Measurements from ENCODE around the gene KANK4. TPM values are rescaled to one million over a fixed set of nuclear protein-coding genes. Genes with fewer than 3 reads are reported as not detected.

KANK4 gene
- total and polyA plus RNA-seq, 2 donors (not counting 1 experiment from before 2014, with no cell fraction given): not detected

DNA sequence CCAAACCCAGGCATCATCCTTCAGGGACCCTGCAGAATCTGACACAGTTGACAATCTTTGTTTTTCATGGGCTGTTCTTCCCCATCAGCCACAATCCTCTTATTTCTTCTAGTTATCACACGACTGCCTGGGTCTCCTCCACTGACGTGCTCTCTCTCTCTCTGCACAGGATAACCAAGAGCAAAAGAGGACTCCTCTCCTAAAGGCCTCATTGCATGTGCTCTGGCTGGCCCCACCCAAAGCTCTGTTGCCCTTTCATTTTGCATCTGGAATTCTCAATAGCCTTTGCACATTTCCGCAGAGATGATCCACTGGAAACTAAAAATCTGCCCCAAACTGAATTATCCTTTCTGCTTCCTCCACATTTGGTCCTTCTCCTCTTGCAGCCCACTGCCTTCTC, 58.5 kb downstream of the KANK4 start:
- no peaks in the 10 kb centered on the region for H4K20me1 ChIP-seq (ENCODE audit: control insufficient read depth, extremely low read depth, insufficient read depth, low read length)
- TF ChIP-seq CTCF (conservative IDR thresholded peaks at IDR 0.05 in 1 of 2, IDR thresholded peaks at IDR 0.05 in 1 of 2; ENCODE audit: low read depth in 1 of 2, low read length in 2 of 2) (no peak), EZH2 (IDR thresholded peaks at IDR 0.05; ENCODE audit: low read length, missing control alignments) (no peak)

DNA sequence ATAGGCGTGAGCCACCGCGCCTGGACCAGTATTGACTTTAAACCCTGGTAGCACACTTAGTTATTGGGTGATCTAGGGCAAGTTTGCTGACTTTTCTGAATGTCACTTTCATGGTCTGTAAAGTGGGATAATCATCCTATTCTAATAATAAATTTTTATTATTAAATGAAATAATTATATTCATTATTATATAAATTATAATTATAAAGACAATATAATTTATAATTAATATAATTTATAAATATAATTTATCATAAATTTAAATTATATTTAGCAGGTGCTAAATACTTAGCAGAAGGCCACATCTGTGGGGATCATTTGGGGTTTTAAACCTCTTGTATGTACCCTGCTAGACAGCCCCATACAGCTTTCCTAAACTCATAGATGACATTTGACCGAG, 59.7 kb downstream of the KANK4 start:
- Histone ChIP-seq H4K20me1 (ENCODE audit: control insufficient read depth, extremely low read depth, insufficient read depth, low read length) (no peaks in the 10 kb centered on the region), H3K27me3 (ENCODE audit: control insufficient read depth, insufficient read depth, low read length) (no peaks in the 10 kb centered on the region), H3K4me2 (ENCODE audit: extremely low read depth, insufficient read depth, low read length) (no peak overlapping the region), H3K27ac (ENCODE audit: insufficient read depth, low read length) (no peak overlapping the region), H3K4me3 (replicated peaks in 1 of 4; ENCODE audit: control extremely low read depth in 1 of 4, insufficient read depth in 1 of 4, low read depth in 3 of 4, low read length in 4 of 4) (no peak overlapping the region), H3K9me3 (ENCODE audit: control insufficient read depth, insufficient read depth, low read depth, low read length) (no peaks in the 10 kb centered on the region), H3K4me1 (ENCODE audit: control insufficient read depth, extremely low read depth, insufficient read depth, low read length) (no peaks in the 10 kb centered on the region), H3K36me3 (ENCODE audit: control insufficient read depth, insufficient read depth, low read length) (no peaks in the 10 kb centered on the region), H3K9ac (ENCODE audit: insufficient read depth, low read length) (no peak overlapping the region), H3K79me2 (ENCODE audit: control insufficient read depth, insufficient read depth, low read length) (no peaks in the 10 kb centered on the region), H2AFZ (ENCODE audit: low read length) (no peak overlapping the region)
- TF ChIP-seq EZH2 (IDR thresholded peaks at IDR 0.05; ENCODE audit: low read length, missing control alignments) (no peak), CTCF (conservative IDR thresholded peaks at IDR 0.05 in 1 of 2, IDR thresholded peaks at IDR 0.05 in 1 of 2; ENCODE audit: low read depth in 1 of 2, low read length in 2 of 2) (no peak)
- DNase-seq (ENCODE audit: low read depth in 2 of 2): no peak

More for the DNA sequence above, 58.5 kb downstream of the KANK4 start:
- Histone ChIP-seq H3K4me3 (replicated peaks in 1 of 4; ENCODE audit: control extremely low read depth in 1 of 4, insufficient read depth in 1 of 4, low read depth in 3 of 4, low read length in 4 of 4) (no peak overlapping the region), H3K9ac (ENCODE audit: insufficient read depth, low read length) (no peak overlapping the region), H3K36me3 (ENCODE audit: control insufficient read depth, insufficient read depth, low read length) (no peaks in the 10 kb centered on the region), H3K27me3 (ENCODE audit: control insufficient read depth, insufficient read depth, low read length) (no peaks in the 10 kb centered on the region), H3K27ac (ENCODE audit: insufficient read depth, low read length) (no peak overlapping the region), H3K79me2 (ENCODE audit: control insufficient read depth, insufficient read depth, low read length) (no peaks in the 10 kb centered on the region), H2AFZ (ENCODE audit: low read length) (no peak overlapping the region), H3K4me1 (ENCODE audit: control insufficient read depth, extremely low read depth, insufficient read depth, low read length) (no peaks in the 10 kb centered on the region), H3K9me3 (ENCODE audit: control insufficient read depth, insufficient read depth, low read depth, low read length) (no peaks in the 10 kb centered on the region), H3K4me2 (ENCODE audit: extremely low read depth, insufficient read depth, low read length) (no peak overlapping the region)
- no peak for DNase-seq (ENCODE audit: low read depth in 2 of 2)

DNA sequence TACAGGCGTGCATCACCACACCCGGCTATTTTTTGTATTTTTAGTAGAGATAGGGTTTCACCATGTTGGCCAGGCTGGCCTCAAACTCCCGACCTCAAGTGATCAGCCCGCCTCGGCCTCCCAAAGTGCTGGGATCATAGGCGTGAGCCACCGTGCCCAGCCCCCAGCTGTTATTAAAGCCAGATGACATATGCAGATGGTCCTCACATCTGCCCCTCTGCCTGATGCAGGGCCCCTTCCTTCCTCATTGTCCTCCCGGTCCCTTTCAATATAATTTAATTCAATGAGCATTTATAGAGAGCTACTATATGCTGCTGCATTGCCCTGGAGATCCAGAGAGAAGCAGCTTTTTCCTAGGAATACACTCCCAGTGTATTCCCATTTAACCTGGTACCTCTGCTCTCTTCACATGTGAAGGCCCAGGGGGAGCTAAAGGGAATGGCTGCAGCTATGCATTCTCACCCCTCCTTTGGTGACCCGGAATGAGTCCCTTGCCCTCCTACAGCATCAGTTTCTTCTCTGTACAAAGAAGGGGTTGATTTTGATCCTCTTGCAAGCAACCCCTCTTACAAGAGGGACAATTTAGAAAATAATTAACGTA, 69.0 kb downstream of the KANK4 start:
- Histone ChIP-seq H3K9ac (ENCODE audit: insufficient read depth, low read length) (no peak overlapping the region), H3K27ac (ENCODE audit: insufficient read depth, low read length) (no peak overlapping the region)
- TF ChIP-seq EZH2 (IDR thresholded peaks at IDR 0.05; ENCODE audit: low read length, missing control alignments) (no peak), CTCF (conservative IDR thresholded peaks at IDR 0.05 in 1 of 2, IDR thresholded peaks at IDR 0.05 in 1 of 2; ENCODE audit: low read depth in 1 of 2, low read length in 2 of 2) (no peak)

More for the DNA sequence above, 69.0 kb downstream of the KANK4 start:
- Histone ChIP-seq H3K9me3 (ENCODE audit: control insufficient read depth, insufficient read depth, low read depth, low read length) (no peaks in the 10 kb centered on the region), H3K4me1 (ENCODE audit: control insufficient read depth, extremely low read depth, insufficient read depth, low read length) (no peaks in the 10 kb centered on the region), H3K4me2 (ENCODE audit: extremely low read depth, insufficient read depth, low read length) (no peak overlapping the region), H3K4me3 (replicated peaks in 1 of 4; ENCODE audit: control extremely low read depth in 1 of 4, insufficient read depth in 1 of 4, low read depth in 3 of 4, low read length in 4 of 4) (no peak overlapping the region), H4K20me1 (ENCODE audit: control insufficient read depth, extremely low read depth, insufficient read depth, low read length) (no peaks in the 10 kb centered on the region), H3K36me3 (ENCODE audit: control insufficient read depth, insufficient read depth, low read length) (no peaks in the 10 kb centered on the region), H3K79me2 (ENCODE audit: control insufficient read depth, insufficient read depth, low read length) (no peaks in the 10 kb centered on the region), H3K27me3 (ENCODE audit: control insufficient read depth, insufficient read depth, low read length) (no peaks in the 10 kb centered on the region), H2AFZ (ENCODE audit: low read length) (no peak overlapping the region)
- no peak for DNase-seq (ENCODE audit: low read depth in 2 of 2)

Measured in fibroblast of lung (primary cell).